GM23248 (cell line): ENCODE measurements around the gene GPER1. TPM values are rescaled to one million over a fixed set of nuclear protein-coding genes. Genes with fewer than 3 reads are reported as not detected.

ENCODE experiments used
- DNase-seq: peaks from one replicate; pipeline ENCODE4 v3.0.0-alpha.2; 2015
- H2AFZ ChIP-seq: fragments of 200-600 bp; sonication (generic); 2 replicates; pipeline ENCODE4 v1.6.1; 2016; ENCODE audit warnings: antibody characterized with exemption
- H3F3A ChIP-seq: fragments of 200-600 bp; sonication (generic); 2 replicates; pipeline ENCODE4 v1.6.1; 2016; ENCODE audit warnings: mild to moderate bottlenecking, antibody characterized with exemption, mixed run types; ENCODE audit not compliant: insufficient read depth
- H3K27ac ChIP-seq: fragments of 200-600 bp; sonication (generic); 2 replicates; pipeline ENCODE4 v1.5.1; 2016; ENCODE audit warnings: mild to moderate bottlenecking
- H3K27me3 ChIP-seq: fragments of 200-600 bp; sonication (generic); replicated peaks from 2 replicates; pipeline ENCODE4 v1.6.1; 2016; ENCODE audit warnings: mild to moderate bottlenecking; ENCODE audit not compliant: insufficient read depth
- H3K36me3 ChIP-seq: fragments of 200-600 bp; sonication (generic); 2 replicates; pipeline ENCODE4 v1.6.1; 2016; ENCODE audit warnings: low read depth, mild to moderate bottlenecking
- H3K4me1 ChIP-seq: fragments of 200-600 bp; sonication (generic); 2 replicates; pipeline ENCODE4 v1.6.1; 2016; ENCODE audit warnings: mild to moderate bottlenecking; ENCODE audit not compliant: insufficient read depth
- H3K4me2 ChIP-seq: fragments of 200-600 bp; sonication (generic); one replicate; pipeline ENCODE4 v1.6.1; 2016; ENCODE audit warnings: mild to moderate bottlenecking; ENCODE audit not compliant: unreplicated experiment
- H3K4me3 ChIP-seq: fragments of 200-600 bp; sonication (generic); 2 replicates; pipeline ENCODE4 v1.5.1; 2016; ENCODE audit warnings: mild to moderate bottlenecking
- H3K79me2 ChIP-seq: fragments of 200-600 bp; sonication (generic); 2 replicates; pipeline ENCODE4 v1.6.1; 2016; ENCODE audit warnings: mild to moderate bottlenecking; ENCODE audit not compliant: insufficient read depth
- H3K9ac ChIP-seq: fragments of 200-600 bp; sonication (generic); 2 replicates; pipeline ENCODE4 v1.6.1; 2016; ENCODE audit warnings: mild to moderate bottlenecking
- H3K9me2 ChIP-seq: fragments of 200-600 bp; sonication (generic); 2 replicates; pipeline ENCODE4 v1.6.1; 2016; ENCODE audit warnings: mixed run types, mild to moderate bottlenecking, moderate library complexity; ENCODE audit not compliant: insufficient read depth
- H3K9me3 ChIP-seq: fragments of 200-600 bp; sonication (generic); one replicate; pipeline ENCODE4 v1.6.1; 2017; ENCODE audit warnings: low read depth
- H4K20me1 ChIP-seq: fragments of 200-600 bp; sonication (generic); 2 replicates; pipeline ENCODE4 v1.6.0; 2016; ENCODE audit not compliant: insufficient read depth
- EZH2 ChIP-seq: fragments of 200-600 bp; sonication (generic); IDR thresholded peaks from 2 replicates; pipeline ENCODE4 v1.6.1; 2018; ENCODE audit warnings: antibody characterized with exemption, mild to moderate bottlenecking; ENCODE audit not compliant: insufficient read depth, poor library complexity, severe bottlenecking
- EZH2phosphoT487 ChIP-seq: fragments of 200-600 bp; sonication (generic); IDR thresholded peaks from 2 replicates; pipeline ENCODE4 v1.6.1; 2018; ENCODE audit warnings: antibody characterized with exemption, moderate library complexity, mild to moderate bottlenecking, low read depth; ENCODE audit not compliant: insufficient read depth
- WGBS, 2 experiments: methylation state at CpG; one replicate each; pipeline ENCODE4 v1.1.6; 2015 to 2017; ENCODE audit warnings: low lambda C conversion rate in 2 of 2, low coverage in 1 of 2; ENCODE audit errors: missing lambda C conversion rate in 2 of 2; 5-methylcytosine and 5-hydroxymethylcytosine counted together
- in situ Hi-C: fragments of 300-500 bp; cut with MboI; formaldehyde crosslinking; loops from 2 replicates; pipeline ENCODE4 v1.15.0; 2020
- polyA plus RNA-seq: library from polyadenylated mRNA; unstranded; fragments of >200 nt; fragmentation: Nextera tagmentation; extraction: Ambion mirVana; gene quantifications from 2 replicates; pipeline ENCODE4 v1.2.1, GENCODE V29; 2016
- total RNA-seq: library from RNA; depleted of rRNA; stranded (reverse); fragments of >200 nt; shearing (Covaris generic); gene quantifications from 2 replicates; pipeline ENCODE4 v1.2.3, GENCODE V29; 2014

The GPER1 gene
- total and polyA plus RNA-seq, 2 experiments from 2014 or later, result 5.6 to 6.7 TPM

DNA sequence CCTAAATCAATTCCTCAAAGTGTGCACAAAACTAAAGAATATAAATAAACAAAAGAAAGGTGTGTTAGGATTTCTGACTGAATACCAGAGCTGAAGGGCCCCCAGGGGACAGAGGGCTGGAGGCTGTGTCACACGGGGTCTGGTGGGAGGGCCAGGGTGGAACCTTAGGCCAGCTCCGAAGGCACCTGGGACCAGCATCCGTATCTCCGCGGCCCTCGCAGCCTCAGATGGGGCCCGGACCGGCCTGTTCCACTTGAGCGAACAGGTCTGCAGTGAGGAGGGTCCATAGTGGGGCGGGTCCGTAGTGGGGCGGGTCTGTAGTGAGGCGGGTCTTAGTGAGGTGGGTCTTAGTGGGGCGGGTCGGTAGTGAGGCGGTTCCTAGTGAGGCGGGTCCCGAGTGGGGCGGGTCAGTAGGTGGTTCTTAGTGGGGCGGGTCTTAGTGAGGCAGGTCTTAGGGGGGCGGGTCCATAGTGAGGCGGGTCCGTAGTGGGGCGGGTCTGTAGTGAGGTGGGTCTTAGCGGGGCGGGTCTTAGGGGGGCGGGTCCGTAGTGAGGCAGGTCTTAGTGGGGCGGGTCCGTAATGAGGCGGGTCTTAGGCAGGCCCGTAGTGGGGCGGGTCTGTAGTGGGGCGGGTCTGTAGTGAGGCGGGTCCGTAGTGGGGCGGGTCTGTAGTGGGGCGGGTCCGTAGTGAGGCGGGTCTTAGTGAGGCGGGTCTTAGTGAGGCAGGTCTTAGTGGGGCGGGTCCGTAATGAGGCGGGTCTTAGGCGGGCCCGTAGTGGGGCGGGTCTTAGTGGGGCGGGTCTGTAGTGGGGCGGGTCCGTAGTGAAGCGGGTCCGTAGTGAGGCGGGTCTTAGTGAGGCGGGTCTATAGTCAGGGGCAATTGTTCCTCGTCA lies 28.5 kb upstream of the GPER1 start:
- no peak overlapping the region for H2AFZ ChIP-seq
- H3K9me2 ChIP-seq, result no peaks in the 10 kb centered on the region
- no peak overlapping the region for H3K27ac ChIP-seq
- no peaks in the 10 kb centered on the region for H3K9me3 ChIP-seq
- no peaks in the 10 kb centered on the region for H4K20me1 ChIP-seq
- in situ Hi-C loops, result loop anchor here (5.0 kb wide), 1 partner anchor 67 kb away; no protein-coding TSS in a partner anchor
- H3K36me3 ChIP-seq, result no peaks in the 10 kb centered on the region
- H3K79me2 ChIP-seq, result no peaks in the 10 kb centered on the region
- H3K9ac ChIP-seq, result no peak overlapping the region
- no peaks in the 10 kb centered on the region for H3K4me1 ChIP-seq
- H3K4me2 ChIP-seq, result no peak overlapping the region
- H3K4me3 ChIP-seq, result no peak overlapping the region
- no peaks in the 10 kb centered on the region for H3F3A ChIP-seq
- TF ChIP-seq EZH2phosphoT487 (no peak), EZH2 (no peak)
- H3K27me3 ChIP-seq, result no peaks in the 10 kb centered on the region
- WGBS, 2 experiments, result 20 to 44% methylated on average over 13 to 50 of the region's 55 CpGs
- peak; percentile 12 for DNase-seq

GRCh38 chr7:1060315-1061072 lies 27.4 kb upstream of the GPER1 start:
- Histone ChIP-seq H3K36me3 (no peaks in the 10 kb centered on the region), H4K20me1 (no peaks in the 10 kb centered on the region), H3K9me3 (no peaks in the 10 kb centered on the region), H3K27ac (no peak overlapping the region), H3K9ac (no peak overlapping the region), H3K79me2 (no peaks in the 10 kb centered on the region), H3K27me3 (no peaks in the 10 kb centered on the region), H3F3A (no peaks in the 10 kb centered on the region), H3K4me1 (no peaks in the 10 kb centered on the region), H2AFZ (no peak overlapping the region), H3K4me2 (no peak overlapping the region), H3K9me2 (no peaks in the 10 kb centered on the region), H3K4me3 (no peak overlapping the region)
- in situ Hi-C loops, result loop anchor here (5.0 kb wide), 1 partner anchor 68 kb away; no protein-coding TSS in a partner anchor
- no peak for DNase-seq
- 74 to 81% methylated on average over 33 to 34 of the region's 35 CpGs for WGBS, 2 experiments
- TF ChIP-seq EZH2, result no peak
- TF ChIP-seq EZH2phosphoT487, result no peak

DNA sequence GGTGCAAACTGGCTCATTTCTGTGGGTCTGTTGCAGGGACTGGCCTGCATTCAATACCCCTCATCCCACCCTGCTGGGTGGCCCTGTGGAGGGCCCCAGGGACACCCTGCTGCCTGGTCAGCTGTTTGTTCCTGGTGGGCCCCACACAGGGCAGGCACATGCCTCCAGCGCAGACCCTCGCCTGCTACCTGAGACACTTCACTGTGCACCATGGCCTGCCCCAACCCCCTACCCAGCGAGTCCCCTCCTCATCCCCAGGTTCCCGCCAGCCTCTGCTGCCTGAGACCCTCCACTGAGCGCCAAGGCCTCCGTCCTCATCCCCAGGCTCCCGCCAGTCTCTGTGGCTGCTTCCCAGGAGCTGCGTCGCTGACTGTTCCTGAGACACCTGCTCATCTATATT lies 26.7 kb upstream of the GPER1 start:
- Histone ChIP-seq H3K4me1 (no peaks in the 10 kb centered on the region), H3K4me3 (no peak overlapping the region), H3K27me3 (no peaks in the 10 kb centered on the region), H3K9me2 (no peaks in the 10 kb centered on the region), H2AFZ (no peak overlapping the region), H4K20me1 (no peaks in the 10 kb centered on the region), H3K27ac (no peak overlapping the region), H3K9me3 (no peaks in the 10 kb centered on the region), H3K36me3 (no peaks in the 10 kb centered on the region), H3K9ac (no peak overlapping the region), H3F3A (no peaks in the 10 kb centered on the region), H3K79me2 (no peaks in the 10 kb centered on the region), H3K4me2 (no peak overlapping the region)
- DNase-seq, result no peak
- 96 to 100% methylated on average over 4 to 9 of the region's 9 CpGs for WGBS, 2 experiments
- no peak for TF ChIP-seq EZH2
- no peak for TF ChIP-seq EZH2phosphoT487
- in situ Hi-C loops, result loop anchor here (5.0 kb wide), 1 partner anchor 69 kb away; no protein-coding TSS in a partner anchor
